Measurements from ENCODE around the gene C9orf50. TPM values are rescaled to one million over a fixed set of nuclear protein-coding genes. Genes with fewer than 3 reads are reported as not detected.

C9orf50 gene
- total RNA-seq, 1 donor from 2014 or later: 0.87 TPM

GRCh38 chr9:129656795-129657390, 36.0 kb upstream of the C9orf50 start:
- Mint-ChIP-seq H3K9me3 (no peaks in the 10 kb centered on the region), H3K4me3 (no peak overlapping the region), H3K27me3 (ENCODE audit: low read depth) (peaks cover 16% of the 10 kb centered on the region), H3K27ac (no peak overlapping the region), H3K4me1 (peaks cover 17% of the 10 kb centered on the region), H3K36me3 (no peaks in the 10 kb centered on the region)
- TF ChIP-seq CTCF (IDR thresholded peaks at IDR 0.05; ENCODE audit: unreplicated experiment): no peak
- DNase-seq (ENCODE audit: low spot score in 2 of 2, unreplicated experiment in 2 of 2): no peak

DNA sequence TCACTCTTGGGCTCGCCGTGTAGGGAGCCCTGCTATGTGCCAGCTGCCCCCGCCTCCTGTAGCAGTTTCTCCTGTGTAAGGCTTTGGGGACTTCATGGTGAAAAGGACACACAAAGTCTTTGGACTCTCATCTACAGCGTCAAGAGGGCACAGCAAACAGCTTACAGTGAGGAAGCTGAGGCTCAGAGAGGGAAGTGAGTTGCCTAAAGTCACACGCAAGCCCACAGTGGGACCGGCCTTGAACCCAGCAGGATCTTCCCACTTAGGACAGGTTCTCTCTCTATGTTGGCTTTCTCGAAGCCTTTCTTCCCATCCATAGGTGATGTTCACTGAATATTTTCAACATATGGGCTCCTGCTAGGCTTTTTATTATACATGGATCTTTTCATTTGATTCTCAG, 34.8 kb upstream of the C9orf50 start:
- Mint-ChIP-seq H3K9me3 (no peaks in the 10 kb centered on the region), H3K27me3 (ENCODE audit: low read depth) (peaks cover 7% of the 10 kb centered on the region), H3K27ac (no peak overlapping the region), H3K4me1 (peaks cover 20% of the 10 kb centered on the region), H3K4me3 (no peak overlapping the region), H3K36me3 (no peaks in the 10 kb centered on the region)
- no peak for DNase-seq (ENCODE audit: low spot score in 2 of 2, unreplicated experiment in 2 of 2)
- no peak for TF ChIP-seq CTCF (IDR thresholded peaks at IDR 0.05; ENCODE audit: unreplicated experiment)

GRCh38 chr9:129655154-129655553, 34.3 kb upstream of the C9orf50 start:
- no peak for TF ChIP-seq CTCF (IDR thresholded peaks at IDR 0.05; ENCODE audit: unreplicated experiment)
- peak overlapping the region; percentile 77 for H3K27ac Mint-ChIP-seq
- H3K36me3 Mint-ChIP-seq: no peaks in the 10 kb centered on the region
- no peak overlapping the region for H3K4me3 Mint-ChIP-seq
- no peak for DNase-seq (ENCODE audit: low spot score in 2 of 2, unreplicated experiment in 2 of 2)
- peaks cover 5% of the 10 kb centered on the region for H3K27me3 Mint-ChIP-seq (ENCODE audit: low read depth)
- no peaks in the 10 kb centered on the region for H3K9me3 Mint-ChIP-seq
- H3K4me1 Mint-ChIP-seq: peaks cover 22% of the 10 kb centered on the region

GRCh38 chr9:129654554-129655040, 33.7 kb upstream of the C9orf50 start:
- TF ChIP-seq CTCF (IDR thresholded peaks at IDR 0.05; ENCODE audit: unreplicated experiment): no peak
- H3K36me3 Mint-ChIP-seq: no peaks in the 10 kb centered on the region
- peaks cover 28% of the 10 kb centered on the region for H3K4me1 Mint-ChIP-seq
- no peak for DNase-seq (ENCODE audit: low spot score in 2 of 2, unreplicated experiment in 2 of 2)
- no peaks in the 10 kb centered on the region for H3K9me3 Mint-ChIP-seq
- H3K27ac Mint-ChIP-seq: peak overlapping the region; percentile 77
- peaks cover 4% of the 10 kb centered on the region for H3K27me3 Mint-ChIP-seq (ENCODE audit: low read depth)
- H3K4me3 Mint-ChIP-seq: no peak overlapping the region

DNA sequence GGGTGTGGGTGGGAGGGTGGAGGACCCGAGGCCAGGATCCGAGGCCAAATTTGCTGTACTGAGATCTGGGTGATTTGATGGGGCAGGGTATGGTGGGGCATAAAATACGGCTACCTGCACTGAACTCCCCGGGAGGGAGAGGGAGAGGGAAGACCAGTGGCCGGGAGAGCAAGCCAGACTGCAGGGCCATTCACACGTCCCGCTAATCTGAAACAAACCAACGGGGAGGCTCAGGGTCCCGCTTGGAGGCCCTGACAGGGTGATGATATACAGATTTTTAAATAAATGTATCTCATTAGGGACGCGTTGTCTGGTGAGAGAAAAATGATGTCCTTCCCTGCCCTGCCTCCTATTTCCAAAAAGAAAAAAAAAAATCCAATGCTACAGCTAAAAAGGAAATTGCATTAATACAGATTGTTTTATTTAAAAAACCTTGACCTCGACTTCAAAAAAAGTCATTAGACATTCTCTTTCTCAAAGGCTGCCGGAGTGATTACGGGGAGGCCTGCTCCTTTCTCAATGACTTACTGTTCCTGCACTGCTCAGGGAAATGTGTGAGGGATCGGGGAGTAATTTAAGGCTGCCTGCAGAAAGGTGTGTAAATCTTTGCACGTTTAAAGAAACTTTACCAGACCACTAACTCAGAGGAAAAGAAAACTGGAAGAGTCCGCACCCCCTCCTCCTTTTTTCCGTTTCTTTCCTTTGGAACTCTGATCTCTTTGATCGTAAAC, 33.1 kb upstream of the C9orf50 start:
- DNase-seq (ENCODE audit: low spot score in 2 of 2, unreplicated experiment in 2 of 2): no peak
- Mint-ChIP-seq H3K9me3 (no peaks in the 10 kb centered on the region), H3K27ac (peak overlapping the region; percentile 77)

More for the DNA sequence above, 33.1 kb upstream of the C9orf50 start:
- H3K36me3 Mint-ChIP-seq: no peaks in the 10 kb centered on the region
- peaks cover 4% of the 10 kb centered on the region for H3K27me3 Mint-ChIP-seq (ENCODE audit: low read depth)
- H3K4me3 Mint-ChIP-seq: no peak overlapping the region
- no peak for TF ChIP-seq CTCF (IDR thresholded peaks at IDR 0.05; ENCODE audit: unreplicated experiment)
- H3K4me1 Mint-ChIP-seq: peaks cover 33% of the 10 kb centered on the region
